ENCODE results near the gene GLOD4.

Gene GLOD4

GRCh38 chr17:731644-732066 is 50.4 kb downstream of the GLOD4 start:
- no peak for DNase-seq (ENCODE audit: low read depth)
- TF ChIP-seq CTCF (IDR thresholded peaks at IDR 0.05; ENCODE audit: insufficient read depth, low read depth, low read length, missing control alignments), result no peak
- peak overlapping the region; percentile 60 for H3K4me3 ChIP-seq (ENCODE audit: low read depth, low read length)

GRCh38 chr17:728911-729310 is 53.2 kb downstream of the GLOD4 start:
- no peak for TF ChIP-seq CTCF (IDR thresholded peaks at IDR 0.05; ENCODE audit: insufficient read depth, low read depth, low read length, missing control alignments)
- no peak overlapping the region for H3K4me3 ChIP-seq (ENCODE audit: low read depth, low read length)
- no peak for DNase-seq (ENCODE audit: low read depth)

GRCh38 chr17:726271-726919 is 55.7 kb downstream of the GLOD4 start:
- TF ChIP-seq CTCF (IDR thresholded peaks at IDR 0.05; ENCODE audit: insufficient read depth, low read depth, low read length, missing control alignments), result no peak
- DNase-seq (ENCODE audit: low read depth), result no peak
- no peak overlapping the region for H3K4me3 ChIP-seq (ENCODE audit: low read depth, low read length)

- no peak overlapping the region for H3K4me3 ChIP-seq (ENCODE audit: low read depth, low read length)
- TF ChIP-seq CTCF (IDR thresholded peaks at IDR 0.05; ENCODE audit: insufficient read depth, low read depth, low read length, missing control alignments), result no peak
- DNase-seq (ENCODE audit: low read depth), result no peak
Measured at GRCh38 chr17:725746-726145, 56.3 kb downstream of the GLOD4 start.

GRCh38 chr17:725084-725483 is 57.0 kb downstream of the GLOD4 start:
- DNase-seq (ENCODE audit: low read depth), result no peak
- H3K4me3 ChIP-seq (ENCODE audit: low read depth, low read length), result no peak overlapping the region
- no peak for TF ChIP-seq CTCF (IDR thresholded peaks at IDR 0.05; ENCODE audit: insufficient read depth, low read depth, low read length, missing control alignments)

GRCh38 chr17:721540-721937 is 60.5 kb downstream of the GLOD4 start:
- DNase-seq (ENCODE audit: low read depth), result no peak
- TF ChIP-seq CTCF (IDR thresholded peaks at IDR 0.05; ENCODE audit: insufficient read depth, low read depth, low read length, missing control alignments), result no peak
- no peak overlapping the region for H3K4me3 ChIP-seq (ENCODE audit: low read depth, low read length)

All from GM12865 (cell line).